Smooth muscle cell (in vitro differentiated cells): ENCODE results near the gene RPLP2. TPM values are rescaled to one million over a fixed set of nuclear protein-coding genes. Genes with fewer than 3 reads are reported as not detected.

Experiments used
- DNase-seq: peaks from one replicate; lab custom pipeline; 2025; ENCODE audit not compliant: unreplicated experiment; lab: John Stamatoyannopoulos, UW
- H2AFZ ChIP-seq: fragments of 200-600 bp; sonication (generic); 2 replicates; pipeline ENCODE4 v1.6.0; 2016; ENCODE audit warnings: antibody characterized with exemption, low read depth, mild to moderate bottlenecking
- H3F3A ChIP-seq: fragments of 200-600 bp; sonication (generic); 2 replicates; pipeline ENCODE4 v1.6.0; 2017; ENCODE audit warnings: antibody characterized with exemption, low read depth
- H3K27ac ChIP-seq: fragments of 200-600 bp; sonication (generic); 2 replicates; pipeline ENCODE4 v1.5.1; 2016; ENCODE audit warnings: low read depth, mild to moderate bottlenecking
- H3K27me3 ChIP-seq: fragments of 200-600 bp; sonication (generic); 2 replicates; pipeline ENCODE4 v1.6.1; 2016; ENCODE audit warnings: low read depth, mild to moderate bottlenecking
- H3K36me3 ChIP-seq: fragments of 200-600 bp; sonication (generic); 2 replicates; pipeline ENCODE4 v1.5.1; 2016; ENCODE audit warnings: low read depth
- H3K4me1 ChIP-seq: fragments of 200-600 bp; sonication (generic); 2 replicates; pipeline ENCODE4 v1.5.1; 2016; ENCODE audit warnings: low read depth
- H3K4me2 ChIP-seq: fragments of 200-600 bp; sonication (generic); 2 replicates; pipeline ENCODE4 v1.6.0; 2016; ENCODE audit warnings: mild to moderate bottlenecking
- H3K4me3 ChIP-seq: fragments of 200-600 bp; sonication (generic); 2 replicates; pipeline ENCODE4 v1.5.1; 2016; ENCODE audit warnings: mild to moderate bottlenecking
- H3K79me2 ChIP-seq: fragments of 200-600 bp; sonication (generic); 2 replicates; pipeline ENCODE4 v1.6.0; 2016; ENCODE audit warnings: low read depth, mild to moderate bottlenecking
- H3K9ac ChIP-seq: fragments of 200-600 bp; sonication (generic); 2 replicates; pipeline ENCODE4 v1.6.0; 2016; ENCODE audit warnings: low read depth
- H3K9me3 ChIP-seq: fragments of 200-600 bp; sonication (generic); replicated peaks from 2 replicates; pipeline ENCODE4 v1.5.1; 2016; ENCODE audit warnings: low read depth
- H4K20me1 ChIP-seq: fragments of 200-600 bp; sonication (generic); 2 replicates; pipeline ENCODE4 v1.6.0; 2016; ENCODE audit warnings: low read depth
- CTCF ChIP-seq: fragments of 200-600 bp; sonication (generic); IDR thresholded peaks from 2 replicates; pipeline ENCODE4 v1.5.1; 2017; ENCODE audit warnings: borderline replicate concordance, mild to moderate bottlenecking, antibody characterized with exemption; ENCODE audit not compliant: insufficient read depth, poor library complexity, severe bottlenecking
- WGBS: methylation state at CpG from one replicate; pipeline ENCODE4 v1.1.7; 2016; ENCODE audit warnings: low lambda C conversion rate; 5-methylcytosine and 5-hydroxymethylcytosine counted together
- polyA plus RNA-seq: library from polyadenylated mRNA; unstranded; fragments of >200 nt; fragmentation: Nextera tagmentation; extraction: Ambion mirVana; gene quantifications from 2 replicates; pipeline ENCODE4 v1.2.1, GENCODE V29; 2016
- total RNA-seq: library from RNA; depleted of rRNA; stranded (reverse); fragments of >200 nt; gene quantifications from 2 replicates; pipeline ENCODE4 v1.2.3, GENCODE V29; 2014

The RPLP2 gene
- total and polyA plus RNA-seq, 2 experiments from 2014 or later, result 472 to 622 TPM

GRCh38 chr11:777288-778255 lies 32.2 kb upstream of the RPLP2 start, which contains the start of gene GATD1:
Gene GATD1 (minus strand): TSS chr11:777487. CDS start chr11:777462, 25 bp downstream.
- peak within 1 kb of the TSS; percentile 98 for H3K4me3 ChIP-seq
- peaks cover 71% of the 10 kb centered on the region for H4K20me1 ChIP-seq
- peaks cover 17% of the 10 kb centered on the region for H3K4me1 ChIP-seq

GRCh38 chr11:778976-779954 lies 30.5 kb upstream of the RPLP2 start:
- H3K4me1 ChIP-seq, result peaks cover 19% of the 10 kb centered on the region
- DNase-seq, result no peak
- H3K4me3 ChIP-seq, result no peak overlapping the region
- no peaks in the 10 kb centered on the region for H3K27me3 ChIP-seq
- H3K4me2 ChIP-seq, result no peak overlapping the region
- H3K36me3 ChIP-seq, result no peaks in the 10 kb centered on the region
- no peak overlapping the region for H2AFZ ChIP-seq
- no peak overlapping the region for H3K27ac ChIP-seq
- peaks cover 40% of the 10 kb centered on the region for H3K79me2 ChIP-seq
- WGBS, result 96% methylated on average over 23 of the region's 23 CpGs
- H3K9me3 ChIP-seq, result no peaks in the 10 kb centered on the region
- TF ChIP-seq CTCF, result no peak
- H4K20me1 ChIP-seq, result peaks cover 66% of the 10 kb centered on the region
- H3F3A ChIP-seq, result no peaks in the 10 kb centered on the region
- no peak overlapping the region for H3K9ac ChIP-seq

More at GRCh38 chr11:777288-778255, 32.2 kb upstream of the RPLP2 start, which contains the start of gene GATD1:
- peak; percentile 85 for DNase-seq
- Histone ChIP-seq H2AFZ (peak within 1 kb of the TSS; percentile 92), H3K9ac (peak within 1 kb of the TSS; percentile 91), H3K27ac (peak within 1 kb of the TSS; percentile 23), H3K79me2 (peaks cover 52% of the 10 kb centered on the region), H3K27me3 (no peaks in the 10 kb centered on the region), H3K4me2 (peak within 1 kb of the TSS; percentile 100), H3K36me3 (no peaks in the 10 kb centered on the region), H3F3A (no peaks in the 10 kb centered on the region), H3K9me3 (no peaks in the 10 kb centered on the region)
- no peak for TF ChIP-seq CTCF
- WGBS, result 1% methylated on average over 40 of the region's 110 CpGs

- no peak for DNase-seq
- Histone ChIP-seq H3K79me2 (peaks cover 32% of the 10 kb centered on the region), H3K27ac (no peak overlapping the region), H3K36me3 (no peaks in the 10 kb centered on the region), H3K27me3 (no peaks in the 10 kb centered on the region), H3F3A (no peaks in the 10 kb centered on the region), H4K20me1 (peaks cover 58% of the 10 kb centered on the region), H2AFZ (no peak overlapping the region), H3K4me3 (no peak overlapping the region), H3K9me3 (no peaks in the 10 kb centered on the region), H3K9ac (no peak overlapping the region), H3K4me1 (peaks cover 19% of the 10 kb centered on the region), H3K4me2 (no peak overlapping the region)
- 94% methylated on average over 16 of the region's 16 CpGs for WGBS
- TF ChIP-seq CTCF, result no peak
Observed at GRCh38 chr11:779955-780532, 29.7 kb upstream of the RPLP2 start.
